Activated T-helper 1 cell treated with anti-CD3 and anti-CD28 coated beads, Interleukin-2, amount 50 U/mL, for 16 hours (primary cell): ENCODE data around the gene CCL15.
"Not testable (repeated sequence)": the region's sequence is repeated elsewhere in the genome, so short reads cannot be mapped to it uniquely, and the experiment has no call there.

Experiments
- DNase-seq, 2 donors: peaks; one replicate each; pipeline ENCODE4 v3.0.0-alpha.2; 2020; ENCODE audit warnings: low read depth in 1 of 2, low spot score in 1 of 2

The CCL15 gene, protein sequence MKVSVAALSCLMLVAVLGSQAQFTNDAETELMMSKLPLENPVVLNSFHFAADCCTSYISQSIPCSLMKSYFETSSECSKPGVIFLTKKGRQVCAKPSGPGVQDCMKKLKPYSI

DNA sequence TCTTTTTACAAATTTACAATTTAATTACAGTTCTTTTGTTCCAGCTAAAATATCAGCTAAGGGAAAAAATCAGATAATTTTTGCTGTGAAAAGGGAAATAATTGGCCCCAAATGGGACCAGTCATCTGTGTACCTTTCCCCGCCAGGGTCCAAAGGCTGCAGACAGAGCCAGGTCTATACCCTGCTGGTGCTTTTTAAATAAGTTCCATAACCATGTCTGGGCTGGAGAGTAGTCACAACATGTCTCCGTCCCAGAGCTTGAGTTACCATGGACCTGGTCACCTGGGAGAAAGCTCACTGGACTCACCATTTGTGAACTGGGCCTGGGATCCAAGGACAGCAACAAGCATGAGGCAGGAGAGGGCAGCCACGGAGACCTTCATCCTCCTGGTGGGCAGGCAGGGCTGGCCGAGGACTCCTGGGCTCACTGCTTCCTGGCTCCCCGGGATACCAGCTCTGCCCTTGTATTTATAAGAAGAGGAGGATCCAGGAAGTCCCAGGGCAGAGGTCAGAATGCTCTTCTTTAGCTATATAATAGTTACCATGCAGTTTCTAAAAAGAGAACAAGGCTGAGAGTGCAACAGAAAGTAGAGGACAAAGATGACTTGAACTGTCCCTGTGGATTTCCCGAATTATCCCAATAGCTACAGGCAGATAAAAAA lies at the start of gene CCL15:
CCL15 (minus strand) TSS at position 444 of the 662 bp plus-strand sequence; CDS start at position 383, 61 bp downstream.
- DNase-seq, result no peak

DNA sequence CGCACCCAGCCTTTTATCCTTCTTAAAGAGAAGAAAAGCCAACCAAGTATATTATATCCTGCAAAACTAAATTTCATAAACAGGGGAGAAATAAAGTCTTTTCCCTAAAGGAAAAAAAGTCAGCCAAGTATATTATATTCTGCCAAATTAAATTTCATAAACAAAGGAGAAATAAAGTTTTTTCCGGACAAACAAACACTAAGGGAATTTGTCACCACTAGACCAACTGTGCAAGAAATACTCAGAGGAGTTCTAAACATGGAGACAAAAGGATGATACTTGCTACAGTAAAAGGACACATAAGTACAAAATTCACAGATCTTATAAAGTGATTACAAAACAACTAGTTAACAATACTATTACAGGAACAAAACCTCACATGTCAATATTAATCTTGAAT lies 48.3 kb upstream of the CCL15 start:
- no peak for DNase-seq

DNA sequence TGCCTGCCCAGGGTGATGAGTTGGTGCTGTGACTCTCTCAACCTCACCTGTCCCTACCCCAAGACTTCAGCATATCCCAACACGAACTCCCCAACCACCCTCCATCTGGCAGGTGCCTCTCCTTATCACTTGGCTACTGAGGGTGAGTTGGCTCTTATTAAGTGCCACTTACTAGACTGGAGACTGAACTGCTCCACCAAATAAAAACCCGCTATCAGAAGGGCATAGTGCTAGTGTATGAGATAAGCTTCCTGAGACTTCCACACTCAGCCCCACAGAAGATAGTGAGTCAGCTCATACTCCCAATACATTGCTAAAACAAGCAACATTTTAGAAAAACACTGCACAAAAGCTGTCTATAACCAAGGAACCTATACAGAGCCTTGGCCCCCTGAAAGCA lies 46.7 kb upstream of the CCL15 start:
- DNase-seq, result no peak

DNA sequence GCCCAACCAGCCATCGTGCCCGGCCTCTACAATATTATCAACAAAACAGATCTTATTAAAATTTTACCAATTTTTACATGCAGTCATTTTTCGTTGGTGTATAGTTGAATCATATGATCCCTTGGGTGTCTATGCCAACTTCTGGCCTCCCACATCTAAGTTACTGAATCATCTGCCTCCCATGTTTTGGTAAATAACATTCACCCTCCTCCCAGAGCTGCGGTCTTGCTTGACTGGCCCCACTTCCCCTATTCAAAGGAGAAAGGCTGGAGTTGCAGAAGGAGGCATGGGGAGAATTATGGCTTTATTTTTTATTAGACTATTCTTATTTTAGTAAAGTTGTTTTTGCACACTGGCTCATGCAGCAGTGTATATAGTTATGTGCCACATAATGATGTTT lies 34.9 kb upstream of the CCL15 start:
- DNase-seq, result no peak

DNA sequence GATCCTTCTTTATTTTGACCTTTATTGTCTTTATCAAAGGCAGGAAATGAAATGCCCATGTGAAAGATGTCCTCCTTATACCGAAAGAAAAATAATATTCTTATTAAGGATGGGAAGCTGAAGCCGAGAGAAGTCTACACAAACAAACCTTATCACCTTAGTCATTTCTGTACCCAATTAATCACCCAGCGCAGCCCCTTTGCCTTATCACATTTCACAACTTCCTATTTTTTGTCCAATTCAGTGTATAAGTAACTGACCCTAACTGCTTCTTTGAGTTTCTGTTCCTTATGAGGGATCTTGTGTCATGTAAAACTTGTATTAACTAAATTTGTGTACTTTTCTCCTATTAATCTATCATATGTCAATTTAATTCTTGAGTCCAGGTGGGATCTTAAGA lies 32.8 kb upstream of the CCL15 start:
- no peak for DNase-seq

DNA sequence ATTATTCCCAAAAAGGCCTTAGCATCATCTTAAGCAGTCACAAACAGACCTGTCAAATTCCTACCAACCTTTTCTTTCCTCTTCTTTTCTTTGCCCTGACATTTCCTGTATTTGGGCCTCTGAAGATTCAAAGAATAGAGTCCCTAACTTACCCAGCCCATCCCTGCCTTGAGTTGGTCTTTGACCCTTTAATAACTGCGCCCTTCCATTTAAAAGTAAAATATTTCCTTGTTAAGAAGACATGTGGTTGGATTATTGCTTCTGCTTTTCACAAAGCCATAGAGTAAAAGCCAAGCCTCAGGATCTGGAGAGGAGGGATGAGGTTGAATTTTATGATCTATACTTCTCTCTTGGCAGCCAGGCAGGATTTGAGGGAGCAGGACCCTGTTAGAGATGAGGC lies 29.6 kb upstream of the CCL15 start:
- DNase-seq, result no peak

DNA sequence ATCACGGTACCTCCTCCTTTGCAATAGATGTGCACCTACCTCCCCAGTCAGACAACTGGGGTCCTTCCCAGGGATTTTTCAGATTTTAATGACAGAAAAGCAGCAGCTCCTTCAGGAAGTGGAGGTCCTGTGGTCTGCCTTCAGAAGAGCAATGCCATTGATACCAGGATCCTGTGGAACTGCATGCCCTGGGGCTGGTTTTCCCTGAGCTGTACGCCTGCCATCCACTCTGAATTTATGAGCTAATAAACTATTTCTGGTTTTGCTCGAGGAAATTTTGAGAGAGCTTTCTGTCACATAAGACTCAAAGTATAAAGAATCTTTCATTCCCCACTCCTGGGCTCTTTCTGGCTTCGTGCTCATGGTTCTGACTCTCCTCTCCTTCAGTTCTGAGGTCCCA lies 26.4 kb upstream of the CCL15 start:
- DNase-seq, result no peak

DNA sequence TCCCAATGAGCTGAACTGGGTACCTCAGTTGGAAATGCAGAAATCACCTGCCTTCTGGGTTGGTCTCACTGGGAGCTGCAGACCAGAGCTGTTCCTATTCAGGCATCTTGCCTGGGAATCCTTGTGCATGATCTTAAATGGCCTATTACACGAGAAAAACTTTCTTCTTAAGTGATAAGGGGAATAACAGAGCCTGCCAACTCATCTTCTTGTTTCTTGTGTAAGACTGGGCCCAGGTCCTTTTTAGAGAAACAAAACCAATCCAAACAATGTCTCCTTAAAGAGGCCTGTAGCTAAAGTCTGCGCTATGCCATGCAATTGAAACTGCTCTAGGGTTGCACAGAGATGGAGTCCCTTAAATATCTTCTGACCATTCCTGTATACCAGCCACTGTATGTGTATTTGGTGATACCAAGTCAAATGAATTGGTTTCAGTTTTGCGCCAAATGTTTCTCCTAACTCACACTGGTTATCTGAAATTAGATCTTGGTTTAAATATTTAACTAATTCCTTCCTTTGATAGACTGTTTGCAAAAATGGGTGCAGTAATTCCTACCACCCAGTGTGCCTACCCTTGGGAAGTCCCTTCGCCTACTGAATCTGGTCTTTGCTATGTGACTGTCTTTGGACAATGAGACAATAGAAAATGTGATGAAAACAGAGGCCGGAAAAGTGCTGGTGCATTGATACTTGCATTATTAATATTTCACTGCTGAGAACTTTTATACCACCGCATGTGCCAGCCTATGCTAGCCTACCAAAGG lies 22.9 kb upstream of the CCL15 start:
- DNase-seq, result no peak

DNA sequence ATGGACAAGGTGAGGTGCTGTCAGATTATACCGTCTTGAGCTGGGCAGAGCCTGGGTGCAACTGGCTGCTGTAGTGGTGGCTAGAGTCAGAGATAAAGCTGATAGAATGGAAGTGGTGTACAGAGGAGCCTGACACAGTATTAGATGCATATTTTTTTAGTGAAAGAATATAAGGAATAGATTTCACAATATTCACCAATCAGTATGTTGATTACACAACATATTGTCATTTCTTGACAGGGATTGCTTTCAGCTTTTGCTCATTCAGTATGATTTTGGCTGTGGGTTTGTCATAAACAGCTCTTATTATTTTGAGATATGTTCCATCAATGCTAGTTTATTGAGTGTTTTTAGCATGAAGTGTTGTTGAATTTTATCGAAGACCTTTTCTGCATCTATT lies 18.1 kb upstream of the CCL15 start:
- no peak for DNase-seq

DNA sequence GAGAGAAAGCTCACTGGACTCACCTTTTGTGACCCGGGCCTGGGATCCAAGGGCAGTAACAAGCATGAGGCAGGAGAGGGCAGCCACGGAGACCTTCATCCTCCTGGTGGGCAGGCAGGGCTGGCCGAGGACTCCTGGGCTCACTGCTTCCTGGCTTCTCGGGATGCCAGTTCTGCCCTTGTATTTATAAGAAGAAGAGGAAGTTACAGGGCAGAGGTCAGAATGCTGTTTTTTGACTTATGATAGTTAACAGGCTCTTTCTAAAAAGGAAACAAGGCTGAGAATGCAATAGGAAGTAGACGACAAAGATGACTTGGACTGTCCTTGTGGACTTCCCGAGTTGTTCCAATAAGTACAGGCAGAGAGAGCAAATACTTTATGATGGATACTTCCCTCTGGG lies 16.4 kb upstream of the CCL15 start, which contains the start of gene CCL23:
CCL23 (minus strand) TSS at position 174 of the 400 bp plus-strand sequence; CDS start at position 99, 75 bp downstream.
- no peak for DNase-seq

DNA sequence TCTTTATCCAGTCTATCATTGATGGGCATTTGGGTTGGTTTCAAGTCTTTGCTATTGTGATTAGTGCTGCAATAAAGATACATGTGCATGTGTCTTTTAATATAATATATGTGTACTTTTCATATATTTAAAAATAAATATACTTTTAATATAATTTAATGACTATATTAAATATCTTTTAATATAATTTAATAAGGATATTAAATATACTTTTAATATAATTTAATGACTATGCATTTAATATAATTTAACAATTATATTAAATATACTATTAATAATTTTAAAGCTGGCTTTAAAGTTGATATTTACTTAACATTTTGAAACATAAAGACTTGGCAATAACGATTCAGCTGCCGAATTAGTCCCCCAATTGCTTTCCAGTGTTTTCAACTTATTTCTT lies 15.2 kb upstream of the CCL15 start:
- DNase-seq, result no peak

DNA sequence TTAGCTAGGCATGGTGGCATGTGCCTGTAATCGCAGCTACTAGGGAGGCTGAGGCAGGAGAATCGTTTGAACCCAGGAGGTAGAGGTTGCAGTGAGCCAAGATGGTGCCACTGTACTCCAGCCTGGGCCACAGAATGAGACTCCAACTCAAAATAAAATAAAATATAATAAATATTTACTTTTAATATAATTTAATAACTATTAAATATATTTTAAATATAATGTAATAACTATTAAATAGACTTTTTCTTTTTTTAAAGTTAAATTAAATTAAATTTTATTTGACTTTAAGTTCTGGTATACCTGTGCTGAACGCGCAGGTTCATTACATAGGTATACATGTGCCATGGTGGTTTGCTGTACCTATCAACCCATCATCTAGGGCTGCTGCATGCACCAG lies 14.5 kb upstream of the CCL15 start:
- DNase-seq, result not testable (repeated sequence)

DNA sequence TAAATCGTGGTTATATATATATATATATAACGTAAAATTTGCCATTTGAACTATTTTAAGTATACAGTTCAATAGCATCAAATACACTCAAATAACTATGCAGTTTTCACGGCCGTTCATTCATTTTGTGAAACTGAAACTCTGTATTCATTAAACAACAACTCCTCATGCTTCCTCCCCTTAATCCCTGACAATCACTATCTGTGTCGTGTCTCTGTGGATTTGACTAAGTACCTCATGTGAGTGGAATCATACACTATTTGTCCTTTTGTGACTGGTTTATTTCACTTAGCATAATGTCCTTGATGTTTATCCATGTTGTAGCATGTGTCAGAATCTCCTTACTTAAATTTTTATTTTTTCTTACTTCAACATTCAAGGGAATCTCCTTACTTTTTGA lies 13.6 kb upstream of the CCL15 start:
- no peak for DNase-seq

DNA sequence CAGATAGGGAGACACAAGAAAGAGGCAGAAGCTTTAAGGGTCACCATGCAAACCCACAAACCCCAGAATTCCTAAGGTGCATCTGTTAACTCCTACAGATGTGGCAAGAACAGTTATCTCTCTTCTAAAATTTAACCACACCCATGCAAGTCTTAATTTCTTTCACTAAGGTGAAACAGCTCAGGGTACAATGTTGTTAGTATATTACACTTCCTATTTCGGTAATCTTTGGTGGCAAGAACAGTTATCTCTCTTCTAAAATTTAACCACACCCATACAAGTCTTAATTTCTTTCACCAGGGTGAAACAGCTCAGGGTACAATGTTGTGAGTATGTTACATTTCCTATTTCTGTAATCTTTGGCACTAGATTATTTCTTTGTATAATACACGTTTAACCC lies 9.8 kb upstream of the CCL15 start:
- DNase-seq, result no peak

DNA sequence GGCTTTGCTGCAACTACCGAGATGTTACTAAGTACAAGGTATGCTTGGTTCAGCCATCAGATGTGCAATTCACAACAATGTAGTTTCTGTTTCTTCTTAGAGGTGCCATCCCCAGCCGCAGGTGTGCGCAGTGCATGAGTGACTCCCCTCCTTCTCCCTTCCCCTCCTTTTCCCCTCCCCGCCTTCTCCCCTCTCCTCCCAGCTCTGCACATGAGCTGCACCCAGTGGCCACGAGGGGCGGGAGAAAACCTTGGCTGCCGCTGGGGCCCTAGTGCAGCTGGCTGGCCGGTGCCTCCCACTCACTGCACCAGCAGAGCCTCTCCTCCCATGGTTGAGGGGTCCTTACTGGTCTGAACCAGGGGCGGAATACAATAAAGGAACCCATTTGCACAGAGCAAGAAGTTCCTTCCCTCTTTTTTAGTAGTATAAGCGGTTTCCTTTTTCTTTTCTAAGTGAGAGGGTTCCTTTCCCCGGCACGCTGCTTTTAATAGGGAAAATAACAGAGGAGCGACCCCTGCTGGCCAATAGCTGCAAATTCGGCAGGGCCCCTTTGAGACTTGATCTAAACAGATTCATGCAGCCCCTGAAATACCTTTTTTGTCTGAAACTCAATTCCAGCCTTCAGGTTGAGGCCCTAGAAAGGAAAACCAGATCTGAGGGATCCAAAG lies 7.8 kb upstream of the CCL15 start:
- no peak for DNase-seq

DNA sequence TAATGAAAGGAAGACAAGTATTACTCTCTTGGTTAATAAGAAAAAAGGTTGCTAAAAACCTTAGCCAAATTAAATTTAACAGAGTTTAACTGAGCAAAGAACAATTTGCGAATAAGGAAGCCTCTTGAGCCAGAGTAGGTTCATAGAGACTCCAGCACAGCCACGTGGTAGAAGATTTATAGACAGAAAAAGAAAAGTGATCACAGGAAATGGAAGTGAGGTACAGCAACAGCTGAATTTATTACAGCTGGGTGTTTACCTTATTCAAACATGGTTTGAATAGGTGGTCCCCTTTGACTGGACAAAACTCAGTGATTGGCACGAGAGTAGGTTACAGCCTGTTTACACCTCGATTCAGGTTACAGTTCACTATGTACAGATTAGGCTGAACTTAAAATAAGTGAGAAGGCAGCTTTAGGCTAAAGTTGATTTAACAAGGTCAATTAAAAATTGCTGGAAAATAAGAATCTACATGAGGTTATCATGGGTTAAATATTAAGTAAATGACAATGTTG lies 3.3 kb upstream of the CCL15 start:
- no peak for DNase-seq

DNA sequence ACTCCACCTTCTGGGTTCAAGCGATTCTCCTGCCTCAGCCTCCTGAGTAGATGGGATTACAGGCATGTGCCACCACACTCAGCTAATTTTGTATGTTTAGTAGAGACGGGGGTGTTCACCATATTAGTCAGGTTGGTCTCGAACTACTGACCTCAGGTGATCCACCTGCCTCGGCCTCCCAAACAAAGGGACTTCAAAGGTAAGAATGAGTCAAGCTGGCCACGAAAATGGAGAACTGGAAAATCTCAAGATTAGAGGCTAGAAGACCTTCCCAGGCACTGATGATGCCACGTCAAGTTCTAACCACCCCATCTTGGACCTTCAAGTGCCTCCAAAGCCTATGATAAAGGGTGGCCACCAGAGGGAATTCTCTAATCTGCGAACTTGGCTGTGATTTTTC lies 1.3 kb upstream of the CCL15 start:
- no peak for DNase-seq

DNA sequence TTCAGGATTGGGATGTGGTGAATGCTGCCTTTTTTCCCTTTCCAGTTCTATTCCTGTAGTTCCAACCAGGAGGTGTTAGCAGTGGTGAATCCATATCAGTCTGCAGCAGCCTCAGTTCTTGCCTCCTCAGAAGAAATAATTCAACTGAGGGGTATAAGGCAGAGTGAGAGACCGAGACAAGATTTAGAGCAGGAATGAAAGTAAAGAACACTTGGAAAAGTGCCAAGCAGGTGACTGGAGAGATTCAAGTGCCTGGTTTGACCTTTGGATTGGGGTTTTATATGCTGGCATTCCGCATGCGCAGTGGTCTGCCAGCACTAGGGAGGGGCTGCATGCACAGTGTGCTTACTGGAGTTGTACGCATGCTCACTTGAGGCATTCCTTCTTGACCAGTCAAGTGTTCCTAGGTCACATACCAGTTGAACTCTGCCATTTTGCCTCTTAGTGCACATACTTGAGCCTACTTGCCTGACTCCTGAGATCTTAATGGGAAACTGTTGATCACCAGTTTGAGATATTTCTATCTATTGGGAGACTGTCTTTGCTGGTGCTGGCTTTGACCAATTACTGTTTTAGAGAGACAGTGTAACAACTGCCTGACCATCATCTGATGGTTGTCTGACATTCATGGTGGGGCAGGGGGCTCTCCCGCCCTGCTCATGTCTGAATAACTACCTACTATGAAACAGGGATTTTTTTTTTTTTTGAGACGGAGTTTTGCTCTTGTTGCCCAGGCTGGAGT lies 680 bp upstream of the CCL15 start:
- no peak for DNase-seq

DNA sequence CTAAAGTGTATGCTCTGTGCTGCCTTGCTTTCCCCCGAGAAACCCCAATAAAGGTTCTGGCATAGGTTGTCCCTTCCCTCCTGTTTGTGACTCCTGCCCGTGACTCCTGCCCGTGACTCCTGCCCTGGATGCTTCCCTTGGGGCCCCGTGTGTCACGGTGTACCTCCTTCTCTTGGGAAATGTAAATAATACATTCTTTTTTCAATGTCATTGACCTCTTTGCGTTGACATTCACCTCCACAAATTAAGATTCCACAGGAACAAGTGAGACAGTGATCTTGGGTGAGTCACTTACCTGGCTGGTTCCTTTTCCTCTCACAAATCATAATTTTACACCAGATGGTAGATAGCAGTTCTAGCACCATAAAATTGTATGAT lies 632 bp downstream of the CCL15 start:
- DNase-seq, result no peak

DNA sequence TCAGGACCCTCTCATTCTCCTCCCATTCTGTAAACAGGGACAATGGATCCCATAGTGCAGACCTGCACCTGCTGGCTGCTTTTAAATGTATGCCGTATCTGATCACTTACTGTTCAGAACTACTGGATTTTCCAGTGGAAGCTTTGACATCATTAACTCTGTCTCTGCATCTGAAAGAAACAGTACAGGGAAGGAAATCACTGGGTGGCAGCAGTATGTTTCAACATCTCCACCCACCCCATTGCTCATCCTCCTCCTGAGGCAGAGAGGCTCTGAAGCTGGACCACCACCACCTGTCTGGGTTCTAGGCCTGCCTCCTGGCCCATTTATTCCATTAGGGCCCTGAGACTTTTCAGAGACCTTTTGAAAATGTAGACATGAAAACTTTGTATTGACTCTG lies 2.6 kb downstream of the CCL15 start:
- DNase-seq, result no peak

DNA sequence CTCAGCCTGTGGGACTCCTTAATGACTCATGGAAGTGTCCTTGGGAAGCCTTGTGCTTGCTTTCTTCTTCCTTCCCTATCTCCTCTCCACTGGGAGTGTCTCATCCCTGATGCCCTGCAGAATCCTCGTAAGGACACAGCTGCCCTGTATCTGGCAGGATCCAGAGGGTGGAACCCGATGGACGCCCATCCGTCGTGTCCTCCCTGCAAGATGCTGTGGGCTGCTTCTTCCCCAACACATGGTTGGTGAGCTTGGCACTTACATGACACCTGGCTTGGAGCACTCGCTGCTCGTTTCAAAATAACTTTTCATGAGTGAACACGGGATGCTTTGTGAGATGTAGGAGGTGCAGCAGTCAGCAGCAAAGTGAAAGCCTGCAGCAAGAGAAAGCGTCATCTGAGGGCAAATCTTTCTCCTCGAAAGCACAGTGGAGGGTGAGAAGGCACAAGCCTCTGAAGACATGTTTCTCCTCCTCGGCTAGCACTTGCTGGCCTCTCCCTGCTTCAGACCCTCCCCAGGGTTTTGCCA lies 3.3 kb downstream of the CCL15 start:
- no peak for DNase-seq
